GM13976 (cell line): ENCODE measurements around the gene CHST14.

Experiments
- DNase-seq: peaks from one replicate; pipeline ENCODE4 v3.0.0; 2012; ENCODE audit warnings: low spot score
- in situ Hi-C: fragments of 300-500 bp; cut with MboI; formaldehyde crosslinking; loops from one replicate; pipeline ENCODE4 v1.12.0; 2022; ENCODE audit warnings: low sequenced_read_pairs, mixed read lengths, inconsistent platforms; ENCODE audit not compliant: unreplicated experiment
- TF ChIP-seq, protein P1 (sequence below): IDR thresholded peaks from 2 replicates; pipeline ENCODE4 v1.5.1; 2012; ENCODE audit warnings: borderline replicate concordance, mild to moderate bottlenecking; ENCODE audit not compliant: insufficient read depth; ENCODE audit errors: extremely low read depth, missing control alignments, control extremely low read depth

CHST14 gene

DNA sequence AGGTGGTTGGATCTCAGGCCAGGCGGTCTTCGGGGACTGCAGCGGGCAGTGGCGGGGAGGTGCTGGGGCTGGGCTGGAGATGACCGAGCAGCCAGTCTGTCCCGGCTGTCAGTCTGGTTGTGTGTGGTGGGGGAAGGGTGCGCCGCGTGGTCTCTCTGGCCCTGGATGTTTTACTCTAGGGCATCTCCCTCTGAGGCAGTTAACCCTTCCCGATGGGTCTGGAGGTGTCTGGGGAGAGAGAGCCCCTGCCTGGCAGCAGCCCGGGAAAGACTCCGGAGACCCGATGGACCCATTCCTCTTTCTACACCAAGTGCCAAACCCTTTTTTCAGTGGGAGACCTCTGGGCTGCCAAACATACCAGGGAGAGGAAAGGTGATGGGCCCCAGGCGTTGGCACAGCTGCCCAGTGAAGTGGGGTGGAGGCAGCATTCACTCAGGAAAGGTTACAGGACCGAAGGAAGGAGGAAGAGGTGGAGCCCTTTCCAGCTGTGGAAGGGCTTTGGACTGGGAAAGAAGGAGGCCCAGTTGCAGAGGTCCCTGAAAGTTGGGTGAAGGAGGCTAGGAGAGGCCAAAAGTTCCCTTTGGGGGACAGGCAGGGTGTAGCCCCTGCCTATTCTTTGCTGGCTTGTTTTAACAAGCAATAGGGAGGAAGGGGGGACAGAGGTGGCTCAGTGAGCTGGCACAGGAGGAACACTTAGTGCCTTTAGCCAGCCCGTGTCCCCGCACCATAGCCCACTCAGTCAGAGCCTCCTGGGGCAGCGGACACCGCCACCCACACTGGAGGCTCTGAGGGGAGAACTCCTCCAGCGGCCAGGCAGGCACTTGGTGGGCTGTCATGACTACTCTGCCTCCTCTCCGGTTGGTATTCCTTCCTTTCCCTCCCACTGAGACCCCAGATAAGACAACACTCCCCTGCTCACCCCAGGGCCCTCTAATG, 32.8 kb upstream of the CHST14 start:
- TF ChIP-seq, protein P1, sequence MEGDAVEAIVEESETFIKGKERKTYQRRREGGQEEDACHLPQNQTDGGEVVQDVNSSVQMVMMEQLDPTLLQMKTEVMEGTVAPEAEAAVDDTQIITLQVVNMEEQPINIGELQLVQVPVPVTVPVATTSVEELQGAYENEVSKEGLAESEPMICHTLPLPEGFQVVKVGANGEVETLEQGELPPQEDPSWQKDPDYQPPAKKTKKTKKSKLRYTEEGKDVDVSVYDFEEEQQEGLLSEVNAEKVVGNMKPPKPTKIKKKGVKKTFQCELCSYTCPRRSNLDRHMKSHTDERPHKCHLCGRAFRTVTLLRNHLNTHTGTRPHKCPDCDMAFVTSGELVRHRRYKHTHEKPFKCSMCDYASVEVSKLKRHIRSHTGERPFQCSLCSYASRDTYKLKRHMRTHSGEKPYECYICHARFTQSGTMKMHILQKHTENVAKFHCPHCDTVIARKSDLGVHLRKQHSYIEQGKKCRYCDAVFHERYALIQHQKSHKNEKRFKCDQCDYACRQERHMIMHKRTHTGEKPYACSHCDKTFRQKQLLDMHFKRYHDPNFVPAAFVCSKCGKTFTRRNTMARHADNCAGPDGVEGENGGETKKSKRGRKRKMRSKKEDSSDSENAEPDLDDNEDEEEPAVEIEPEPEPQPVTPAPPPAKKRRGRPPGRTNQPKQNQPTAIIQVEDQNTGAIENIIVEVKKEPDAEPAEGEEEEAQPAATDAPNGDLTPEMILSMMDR = no peak
- in situ Hi-C loops = no loop called here
- no peak for DNase-seq

DNA sequence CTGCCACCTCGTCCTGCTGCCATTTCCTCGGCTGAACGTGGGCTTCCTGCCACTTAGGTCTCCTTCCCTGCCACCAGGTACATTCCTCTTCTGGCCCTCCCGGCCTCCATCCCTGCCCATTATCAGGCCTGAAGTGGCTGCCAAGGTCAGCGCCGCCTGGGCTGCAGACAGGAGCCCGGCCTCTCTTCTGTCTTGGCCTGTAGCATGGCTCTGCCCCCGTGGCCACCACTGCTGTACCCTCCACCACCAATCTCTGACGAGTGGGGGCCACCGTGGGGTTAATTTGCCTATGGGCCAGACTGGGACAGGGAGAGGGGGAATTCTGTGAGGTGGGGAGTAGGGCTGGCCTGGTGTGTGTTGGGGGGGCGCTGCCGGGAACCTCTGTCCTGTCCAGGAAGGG, 32.1 kb upstream of the CHST14 start:
- TF ChIP-seq, protein P1 = no peak
- DNase-seq = no peak
- in situ Hi-C loops = no loop called here

DNA sequence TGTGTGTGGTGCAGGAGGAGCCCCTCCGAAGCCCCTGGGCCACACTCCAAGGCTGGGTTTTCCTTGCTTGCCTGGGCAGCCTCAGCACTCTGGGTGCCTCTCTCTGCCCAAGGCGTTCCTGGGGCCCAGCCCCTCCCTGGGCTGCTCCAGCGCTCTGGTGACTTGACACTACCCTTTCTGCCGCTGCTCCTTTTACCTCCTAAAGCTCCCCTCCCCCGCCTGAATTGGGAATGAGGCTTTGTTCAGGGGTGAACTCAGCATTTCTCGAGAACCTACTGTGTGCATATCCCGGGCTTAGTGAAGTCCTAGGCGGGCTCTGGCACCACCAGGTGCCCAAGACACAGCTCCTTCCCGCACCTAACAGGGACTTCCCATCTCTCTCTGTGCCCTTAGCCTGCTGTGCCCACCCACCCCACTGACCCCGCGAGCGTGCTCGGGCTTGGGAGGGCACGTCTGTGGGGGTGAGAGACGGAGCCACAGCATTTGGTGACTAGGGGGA, 31.3 kb upstream of the CHST14 start:
- in situ Hi-C loops = no loop called here
- TF ChIP-seq, protein P1 = no peak
- no peak for DNase-seq

DNA sequence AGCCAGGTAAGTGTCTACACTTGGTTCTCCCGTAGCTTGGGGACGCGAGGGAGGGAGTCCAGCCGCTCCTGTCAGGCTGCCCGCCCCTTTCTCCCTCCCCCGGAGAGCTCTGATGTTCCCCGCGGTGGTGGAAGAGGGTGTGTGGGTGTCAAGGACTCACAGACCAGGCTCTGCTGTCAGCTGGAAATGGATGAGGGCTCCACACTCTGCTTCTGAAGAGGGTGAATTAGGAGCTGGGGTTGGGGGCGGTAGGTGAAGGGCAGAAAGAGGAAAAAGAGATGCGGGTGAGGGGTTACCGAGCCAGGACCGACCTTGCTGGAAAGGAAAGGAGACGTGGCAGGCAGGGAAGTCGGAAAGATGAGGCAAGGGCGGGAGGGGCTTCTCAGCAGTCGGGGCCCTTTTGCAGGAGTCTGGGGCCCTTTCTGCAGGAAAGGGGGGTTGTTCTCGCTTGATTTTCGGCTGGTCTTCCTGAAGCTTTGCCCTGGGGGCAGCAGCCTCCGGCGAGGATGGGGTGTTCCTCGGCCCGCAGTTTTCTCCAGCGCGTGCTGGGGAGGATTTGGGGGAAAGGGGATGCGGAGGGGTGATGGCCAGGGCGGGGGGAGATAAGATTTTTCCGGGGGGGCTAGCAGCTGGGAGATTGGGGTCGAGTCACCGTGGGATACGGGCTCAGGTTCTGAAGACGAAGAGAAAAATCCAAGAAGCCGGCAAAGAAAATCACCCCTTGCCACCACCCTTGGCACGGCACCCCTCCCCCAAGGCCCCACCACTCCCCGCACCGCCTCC, 30.6 kb upstream of the CHST14 start:
- peak; percentile 64 for DNase-seq
- TF ChIP-seq, protein P1 = no peak
- in situ Hi-C loops = no loop called here

DNA sequence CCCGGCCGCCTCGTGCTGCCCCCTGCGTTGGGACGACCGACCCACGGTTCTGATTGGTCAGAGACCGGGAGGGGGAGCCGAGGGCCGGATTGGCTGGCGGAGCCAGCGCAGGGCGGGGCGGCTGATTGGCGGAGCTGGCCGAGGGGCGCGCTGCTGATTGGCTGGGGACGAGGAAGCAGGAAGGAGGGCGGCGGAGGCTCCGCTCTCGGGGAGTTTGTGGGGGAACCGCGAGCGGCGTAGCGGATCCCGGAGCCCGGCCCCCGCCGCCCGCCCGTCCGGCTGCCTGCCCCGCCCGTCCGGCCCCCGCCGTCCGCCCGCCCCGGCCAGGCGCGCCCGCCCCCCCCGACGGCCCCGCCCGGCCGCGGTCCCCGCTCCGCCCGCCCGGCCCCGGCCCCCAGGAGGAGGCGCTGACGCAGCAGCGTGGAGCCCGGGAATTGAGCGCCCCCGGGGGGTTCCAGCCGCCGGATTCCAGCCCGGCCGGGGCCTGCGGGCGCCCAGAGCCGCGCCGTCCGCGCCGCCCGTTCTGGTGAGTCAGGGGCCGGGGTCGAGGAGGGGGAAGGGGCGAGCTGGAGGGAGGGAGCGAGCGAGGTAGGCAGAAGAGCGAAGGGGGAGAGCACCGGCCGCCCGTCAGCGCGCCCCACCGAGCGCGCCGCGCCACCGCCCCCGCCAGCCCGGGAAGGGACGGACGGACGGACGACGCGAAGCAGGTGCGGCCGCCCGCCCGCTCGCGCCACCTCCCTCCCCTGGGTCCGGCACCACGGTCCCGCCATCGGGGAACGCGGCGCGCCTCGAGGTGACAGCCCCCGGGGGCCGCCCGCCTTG, 29.8 kb upstream of the CHST14 start, which contains the start of gene BAHD1:
TSS of gene BAHD1 (plus strand) at position 211 of the 822 bp plus-strand sequence. CDS start 17,512 bp downstream, outside the sequence.
- TF ChIP-seq, protein P1 = no peak
- in situ Hi-C loops = no loop called here
- DNase-seq = peak; percentile 100
